ENCODE data around the gene DMD. TPM values are rescaled to one million over a fixed set of nuclear protein-coding genes. Genes with fewer than 3 reads are reported as not detected.

The DMD gene
- total and polyA plus RNA-seq, 2 donors from 2014 or later, result 4.2 to 17.9 TPM

DNA sequence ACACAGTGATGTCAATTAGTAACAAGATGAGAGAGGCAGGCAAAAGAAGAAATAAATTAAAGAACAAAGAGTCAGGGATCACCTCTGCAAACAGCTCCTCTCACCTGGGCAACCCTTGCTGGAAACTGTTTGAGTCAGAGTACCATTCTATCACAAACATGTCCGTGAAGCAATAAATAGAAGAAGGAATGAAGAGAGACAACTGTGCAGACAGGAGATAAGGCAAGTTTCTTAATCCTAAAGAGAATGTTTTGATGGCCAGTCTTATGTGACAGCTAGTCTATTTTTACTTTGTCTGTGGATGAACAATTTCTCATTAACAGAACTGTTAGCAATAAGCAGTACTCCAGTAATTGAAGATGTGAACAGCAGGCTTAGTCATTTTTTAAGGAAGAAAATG is 422.4 kb downstream of the DMD start:
- H3K27ac ChIP-seq (ENCODE audit: low read depth in 2 of 2, low read length in 2 of 2), result no peak overlapping the region
- intact Hi-C loops (cut with DNase I), result no loop called here
- TF ChIP-seq, protein P1, sequence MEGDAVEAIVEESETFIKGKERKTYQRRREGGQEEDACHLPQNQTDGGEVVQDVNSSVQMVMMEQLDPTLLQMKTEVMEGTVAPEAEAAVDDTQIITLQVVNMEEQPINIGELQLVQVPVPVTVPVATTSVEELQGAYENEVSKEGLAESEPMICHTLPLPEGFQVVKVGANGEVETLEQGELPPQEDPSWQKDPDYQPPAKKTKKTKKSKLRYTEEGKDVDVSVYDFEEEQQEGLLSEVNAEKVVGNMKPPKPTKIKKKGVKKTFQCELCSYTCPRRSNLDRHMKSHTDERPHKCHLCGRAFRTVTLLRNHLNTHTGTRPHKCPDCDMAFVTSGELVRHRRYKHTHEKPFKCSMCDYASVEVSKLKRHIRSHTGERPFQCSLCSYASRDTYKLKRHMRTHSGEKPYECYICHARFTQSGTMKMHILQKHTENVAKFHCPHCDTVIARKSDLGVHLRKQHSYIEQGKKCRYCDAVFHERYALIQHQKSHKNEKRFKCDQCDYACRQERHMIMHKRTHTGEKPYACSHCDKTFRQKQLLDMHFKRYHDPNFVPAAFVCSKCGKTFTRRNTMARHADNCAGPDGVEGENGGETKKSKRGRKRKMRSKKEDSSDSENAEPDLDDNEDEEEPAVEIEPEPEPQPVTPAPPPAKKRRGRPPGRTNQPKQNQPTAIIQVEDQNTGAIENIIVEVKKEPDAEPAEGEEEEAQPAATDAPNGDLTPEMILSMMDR (IDR thresholded peaks at IDR 0.05; ENCODE audit: borderline replicate concordance, extremely low read depth, insufficient read depth), result no peak
- no peak for DNase-seq
- H3K36me3 ChIP-seq (ENCODE audit: control insufficient read depth in 2 of 3, insufficient read depth in 3 of 3, low read length in 3 of 3), result no peaks in the 10 kb centered on the region
- no peak overlapping the region for H3K4me3 ChIP-seq (ENCODE audit: low read length in 3 of 3)
- H3K9me3 ChIP-seq (ENCODE audit: control insufficient read depth in 2 of 3, insufficient read depth in 1 of 3, low read length in 3 of 3), result no peaks in the 10 kb centered on the region
- FAIRE-seq, result no peak
- no peak overlapping the region for H3K9ac ChIP-seq (ENCODE audit: low read length in 3 of 3)
- H3K27me3 ChIP-seq (ENCODE audit: control insufficient read depth, insufficient read depth, low read length), result no peaks in the 10 kb centered on the region
- H3K4me1 ChIP-seq (ENCODE audit: control insufficient read depth in 2 of 3, insufficient read depth in 2 of 3, low read depth in 1 of 3, low read length in 3 of 3), result no peaks in the 10 kb centered on the region

DNA sequence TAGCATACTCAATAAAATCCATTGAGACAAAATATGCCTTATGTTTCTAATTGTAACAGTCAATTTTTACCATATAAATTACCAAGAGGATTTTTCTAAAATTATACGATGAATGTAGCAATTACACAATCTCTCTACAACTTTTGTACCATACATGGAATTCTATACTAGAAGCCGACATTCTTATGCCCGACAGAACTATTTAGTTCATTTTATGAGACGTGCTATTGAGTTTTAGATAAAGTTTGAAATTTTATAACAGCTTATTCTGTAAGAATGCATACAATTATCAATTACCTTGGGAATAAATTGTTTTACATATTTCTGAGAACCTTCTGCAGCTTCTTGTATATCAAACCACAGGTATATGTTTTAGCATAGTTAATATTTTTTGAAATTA is 431.2 kb downstream of the DMD start:
- H3K27me3 ChIP-seq (ENCODE audit: control insufficient read depth, insufficient read depth, low read length), result no peaks in the 10 kb centered on the region
- DNase-seq (no peak), FAIRE-seq (no peak)
- intact Hi-C loops (cut with DNase I), result no loop called here
- no peaks in the 10 kb centered on the region for H3K36me3 ChIP-seq (ENCODE audit: control insufficient read depth in 2 of 3, insufficient read depth in 3 of 3, low read length in 3 of 3)
- TF ChIP-seq, protein P1 (IDR thresholded peaks at IDR 0.05; ENCODE audit: borderline replicate concordance, extremely low read depth, insufficient read depth), result no peak
- H3K4me3 ChIP-seq (ENCODE audit: low read length in 3 of 3), result no peak overlapping the region
- H3K4me1 ChIP-seq (ENCODE audit: control insufficient read depth in 2 of 3, insufficient read depth in 2 of 3, low read depth in 1 of 3, low read length in 3 of 3), result no peaks in the 10 kb centered on the region
- no peaks in the 10 kb centered on the region for H3K9me3 ChIP-seq (ENCODE audit: control insufficient read depth in 2 of 3, insufficient read depth in 1 of 3, low read length in 3 of 3)
- H3K27ac ChIP-seq (ENCODE audit: low read depth in 2 of 2, low read length in 2 of 2), result no peak overlapping the region
- H3K9ac ChIP-seq (ENCODE audit: low read length in 3 of 3), result no peak overlapping the region

DNA sequence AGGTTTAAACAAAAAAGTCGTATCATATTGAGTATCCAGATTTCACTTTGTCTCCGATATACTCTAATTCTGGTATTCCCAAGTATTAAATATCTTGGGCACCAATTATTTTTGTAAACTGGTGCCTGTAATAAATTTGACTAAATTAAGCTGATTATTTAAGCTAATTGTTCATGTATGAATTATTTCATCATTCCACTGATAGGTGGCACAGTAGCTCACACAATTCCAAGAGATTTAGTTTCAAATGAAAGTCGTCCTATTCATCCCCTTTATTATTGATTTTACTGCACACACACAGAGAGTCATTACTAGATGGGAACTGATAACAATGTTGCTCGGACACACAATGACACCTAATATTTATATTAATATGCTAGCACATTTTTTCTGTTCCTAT is 432.4 kb downstream of the DMD start:
- FAIRE-seq (peak; percentile 68), DNase-seq (no peak)
- Histone ChIP-seq H3K4me3 (ENCODE audit: low read length in 3 of 3) (no peak overlapping the region), H3K27me3 (ENCODE audit: control insufficient read depth, insufficient read depth, low read length) (no peaks in the 10 kb centered on the region), H3K9me3 (ENCODE audit: control insufficient read depth in 2 of 3, insufficient read depth in 1 of 3, low read length in 3 of 3) (no peaks in the 10 kb centered on the region), H3K9ac (ENCODE audit: low read length in 3 of 3) (no peak overlapping the region), H3K27ac (ENCODE audit: low read depth in 2 of 2, low read length in 2 of 2) (no peak overlapping the region), H3K36me3 (ENCODE audit: control insufficient read depth in 2 of 3, insufficient read depth in 3 of 3, low read length in 3 of 3) (no peaks in the 10 kb centered on the region), H3K4me1 (ENCODE audit: control insufficient read depth in 2 of 3, insufficient read depth in 2 of 3, low read depth in 1 of 3, low read length in 3 of 3) (no peaks in the 10 kb centered on the region)
- intact Hi-C loops (cut with DNase I), result no loop called here
- TF ChIP-seq, protein P1 (IDR thresholded peaks at IDR 0.05; ENCODE audit: borderline replicate concordance, extremely low read depth, insufficient read depth), result no peak

DNA sequence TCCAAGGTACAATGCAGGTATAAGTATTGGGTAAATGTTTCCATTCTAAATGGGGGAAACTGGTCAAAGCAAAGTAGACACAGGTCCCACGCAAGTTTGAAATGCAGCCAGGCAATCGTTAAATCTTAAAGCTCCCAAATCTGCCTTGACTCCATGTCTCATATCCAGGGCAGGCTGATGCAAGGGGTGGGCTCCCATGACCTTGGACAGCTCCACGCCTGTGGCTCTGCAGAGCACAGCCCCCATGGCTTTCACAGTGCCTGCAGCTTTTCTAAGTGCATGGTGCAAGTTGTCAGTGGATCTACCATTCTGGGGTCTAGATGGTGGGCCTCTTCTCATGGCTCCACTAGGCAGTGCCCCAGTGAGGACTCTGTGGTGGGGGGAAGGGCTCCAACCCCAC is 436.4 kb downstream of the DMD start:
- H3K4me3 ChIP-seq (ENCODE audit: low read length in 3 of 3), result no peak overlapping the region
- no peaks in the 10 kb centered on the region for H3K27me3 ChIP-seq (ENCODE audit: control insufficient read depth, insufficient read depth, low read length)
- TF ChIP-seq, protein P1 (IDR thresholded peaks at IDR 0.05; ENCODE audit: borderline replicate concordance, extremely low read depth, insufficient read depth), result no peak
- intact Hi-C loops (cut with DNase I), result no loop called here
- DNase-seq (no peak), FAIRE-seq (no peak)
- H3K9ac ChIP-seq (ENCODE audit: low read length in 3 of 3), result no peak overlapping the region
- no peaks in the 10 kb centered on the region for H3K36me3 ChIP-seq (ENCODE audit: control insufficient read depth in 2 of 3, insufficient read depth in 3 of 3, low read length in 3 of 3)
- H3K9me3 ChIP-seq (ENCODE audit: control insufficient read depth in 2 of 3, insufficient read depth in 1 of 3, low read length in 3 of 3), result no peaks in the 10 kb centered on the region
- no peaks in the 10 kb centered on the region for H3K4me1 ChIP-seq (ENCODE audit: control insufficient read depth in 2 of 3, insufficient read depth in 2 of 3, low read depth in 1 of 3, low read length in 3 of 3)
- no peak overlapping the region for H3K27ac ChIP-seq (ENCODE audit: low read depth in 2 of 2, low read length in 2 of 2)

Data from kidney (tissue), 14 donors.